HepG2 (cell line): Measurements from ENCODE around the gene CTAG2. TPM values are rescaled to one million over a fixed set of nuclear protein-coding genes. Genes with fewer than 3 reads are reported as not detected.

ENCODE experiments used
- ATAC-seq: fragments of 200-7000 bp; cut with Tn5 transposase; 3 replicates; pipeline ENCODE4 v1.9.1; 2020; ENCODE audit warnings: mild to moderate bottlenecking, moderate library complexity
- BruUV-seq: library from RNA; stranded (reverse); fragments of 400-500 nt; replicated peaks from 2 replicates; lab custom pipeline; 2021; lab: Mats Ljungman, UMichigan
- CTCF ChIA-PET: fragments of 300-600 bp; formaldehyde crosslinking; extraction: SDS; loops from one replicate; lab custom pipeline; 2021; ENCODE audit warnings: low total read pairs, inconsistent platforms, low intra/inter-chr PET ratio; lab: Yijun Ruan, JAX
- POLR2A ChIA-PET: fragments of 350-600 bp; sonication (Branson Sonifier 250); formaldehyde crosslinking; loops from one replicate; lab custom pipeline; 2020; ENCODE audit warnings: antibody characterized with exemption, inconsistent platforms; lab: Yijun Ruan, JAX
- DNase-seq: peaks from one replicate; pipeline ENCODE4 v3.0.0-alpha.2; 2015; ENCODE audit warnings: low spot score
- FAIRE-seq: peaks from 3 replicates; lab custom pipeline; 2011; peaks lifted over from hg19 to GRCh38; lab: Jason Lieb, UNC
- H2AFZ ChIP-seq: one replicate; pipeline ENCODE4 v1.6.1; 2011; ENCODE audit warnings: low read length, inconsistent platforms
- H3K27ac ChIP-seq: fragments of 300-600 bp; 3 replicates; pipeline ENCODE4 v1.8.0; 2011; ENCODE audit warnings: mixed run types, mild to moderate bottlenecking, mixed read lengths, low read length, inconsistent platforms; ENCODE audit not compliant: insufficient read depth; ENCODE audit errors: extremely low read length
- H3K27me3 ChIP-seq, 2 experiments: fragments of 200-600 bp in 1 of 2; 2 replicates in 1 of 2; 3 replicates in 1 of 2; pipeline versions ENCODE4 v1.6.0 to v1.8.0; 2011; ENCODE audit warnings: low read length in 2 of 2, mild to moderate bottlenecking in 2 of 2, moderate library complexity in 2 of 2, inconsistent platforms in 1 of 2; ENCODE audit not compliant: insufficient read depth in 2 of 2, control insufficient read depth in 1 of 2
- H3K36me3 ChIP-seq, 2 experiments: fragments of 200-600 bp in 1 of 2; replicated peaks in 1 of 2; 2 replicates in 1 of 2; 3 replicates in 1 of 2; pipeline versions ENCODE4 v1.5.1 to v1.8.0; 2011; ENCODE audit warnings: low read length in 2 of 2, inconsistent platforms in 1 of 2; ENCODE audit not compliant: insufficient read depth in 2 of 2, control insufficient read depth in 1 of 2
- H3K4me1 ChIP-seq: 2 replicates; pipeline ENCODE4 v1.5.1; 2012; ENCODE audit warnings: low read length, inconsistent platforms; ENCODE audit not compliant: insufficient read depth
- H3K4me2 ChIP-seq: 2 replicates; pipeline ENCODE4 v1.6.0; 2011; ENCODE audit warnings: low read depth, low read length, inconsistent platforms
- H3K4me3 ChIP-seq, 3 experiments: fragments of 200-600 bp in 1 of 3; sonication (generic), shearing (Covaris generic) in 1 of 3; replicated peaks in 1 of 3; 2 replicates each; pipeline ENCODE4 v1.5.1; 2011 to 2016; ENCODE audit warnings: low read length in 3 of 3, inconsistent platforms in 2 of 3, low read depth in 2 of 3, mild to moderate bottlenecking in 2 of 3, control low read depth in 1 of 3, mixed read lengths in 1 of 3; ENCODE audit not compliant: insufficient read depth in 1 of 3
- H3K79me2 ChIP-seq: one replicate; pipeline ENCODE4 v1.6.1; 2011; ENCODE audit warnings: low read length, inconsistent platforms; ENCODE audit not compliant: insufficient read depth
- H3K9ac ChIP-seq: 2 replicates; pipeline ENCODE4 v1.6.0; 2011; ENCODE audit warnings: mild to moderate bottlenecking, low read depth, low read length, inconsistent platforms; ENCODE audit not compliant: insufficient read depth
- H3K9me3 ChIP-seq: 2 replicates; pipeline ENCODE4 v1.5.1; 2012; ENCODE audit warnings: mild to moderate bottlenecking, low read length
- H4K20me1 ChIP-seq: 2 replicates; pipeline ENCODE4 v1.6.0; 2011; ENCODE audit warnings: inconsistent platforms, mild to moderate bottlenecking, low read length, moderate library complexity; ENCODE audit not compliant: insufficient read depth
- AGO2 ChIP-seq: fragments of 200-400 bp; formaldehyde crosslinking; optimal IDR thresholded peaks from 2 replicates; pipeline ENCODE3; 2017; ENCODE audit warnings: mild to moderate bottlenecking, low read depth, low read length, moderate library complexity
- DZIP1 ChIP-seq: sonication (generic); formaldehyde crosslinking; IDR thresholded peaks from 2 replicates; pipeline ENCODE4 v1.5.0; 2020; ENCODE audit warnings: mild to moderate bottlenecking, missing genetic modification reagents
- HMGA1 ChIP-seq: sonication (generic); formaldehyde crosslinking; conservative IDR thresholded peaks from 2 replicates; pipeline ENCODE4 v1.4.0; 2020; ENCODE audit warnings: missing genetic modification reagents
- JUNB ChIP-seq: sonication (generic); formaldehyde crosslinking; IDR thresholded peaks from 2 replicates; pipeline ENCODE4 v1.8.0; 2022; ENCODE audit warnings: missing genetic modification reagents, mild to moderate bottlenecking, borderline replicate concordance
- KLF9 ChIP-seq: IDR thresholded peaks from 2 replicates; pipeline ENCODE4 v1.6.1; 2016; ENCODE audit warnings: low read depth
- NCOA5 ChIP-seq: sonication (generic); formaldehyde crosslinking; IDR thresholded peaks from 2 replicates; pipeline ENCODE4 v1.4.0; 2020; ENCODE audit warnings: missing genetic modification reagents
- NPAS2 ChIP-seq: sonication (generic); formaldehyde crosslinking; IDR thresholded peaks from 2 replicates; pipeline ENCODE4 v1.8.0; 2022; ENCODE audit warnings: mild to moderate bottlenecking, missing genetic modification reagents, borderline replicate concordance
- NR0B2 ChIP-seq: sonication (generic); formaldehyde crosslinking; IDR thresholded peaks from 2 replicates; pipeline ENCODE4 v1.4.0; 2020; ENCODE audit warnings: mild to moderate bottlenecking, missing genetic modification reagents
- PAX8 ChIP-seq: sonication (generic); formaldehyde crosslinking; IDR thresholded peaks from 2 replicates; pipeline ENCODE4 v1.8.0; 2022; ENCODE audit warnings: mild to moderate bottlenecking, missing genetic modification reagents, borderline replicate concordance
- STAT5B ChIP-seq: sonication (generic); formaldehyde crosslinking; IDR thresholded peaks from 2 replicates; pipeline ENCODE4 v1.4.0; 2020; ENCODE audit warnings: missing genetic modification reagents
- ZHX2 ChIP-seq, 2 experiments: sonication (generic) in 1 of 2; formaldehyde crosslinking in 1 of 2; IDR thresholded peaks; 2 replicates each; pipeline versions ENCODE4 v1.6.1 to v1.9.0; 2014 to 2022; ENCODE audit warnings: antibody characterized with exemption in 1 of 2, borderline replicate concordance in 1 of 2, inconsistent platforms in 1 of 2, low read depth in 1 of 2, missing genetic modification reagents in 1 of 2
- ZKSCAN1 ChIP-seq: fragments of 150-350 bp; IDR thresholded peaks from 2 replicates; pipeline ENCODE4 v1.6.1; 2014; ENCODE audit warnings: low read length
- ZNF552 ChIP-seq: sonication (generic); formaldehyde crosslinking; IDR thresholded peaks from 2 replicates; pipeline ENCODE4 v1.9.0; 2022; ENCODE audit warnings: missing genetic modification reagents, mild to moderate bottlenecking, borderline replicate concordance
- ZNF644 ChIP-seq: IDR thresholded peaks from 2 replicates; pipeline ENCODE4 v1.6.1; 2016; ENCODE audit warnings: low read depth
- ZNF768 ChIP-seq: sonication (generic); formaldehyde crosslinking; IDR thresholded peaks from 2 replicates; pipeline ENCODE4 v1.4.0; 2020; ENCODE audit warnings: missing genetic modification reagents
- ZNF879 ChIP-seq: sonication (generic); formaldehyde crosslinking; IDR thresholded peaks from 2 replicates; pipeline ENCODE4 v1.8.1; 2023; ENCODE audit warnings: missing genetic modification reagents
- WGBS: methylation state at CpG from one replicate; pipeline ENCODE4 v1.1.6; 2017; ENCODE audit warnings: low lambda C conversion rate; 5-methylcytosine and 5-hydroxymethylcytosine counted together
- in situ Hi-C: cut with HindIII; loops from 2 replicates; pipeline ENCODE4 v1.10.0; 2017; ENCODE audit warnings: low pct_unique_long_range_greater_than_20kb; ENCODE audit not compliant: extremely low pct_ligation_motif_present
- intact Hi-C: fragments of 100-400 bp; cut with micrococcal nuclease; formaldehyde crosslinking; loops from one replicate; pipeline ENCODE4 v1.10.0; 2022; ENCODE audit not compliant: unreplicated experiment
- polyA plus RNA-seq, 8 experiments: library from polyadenylated mRNA; depleted of rRNA in 3 of 8; stranded (reverse) in 7 of 8; unstranded in 1 of 8; fragments of >200 nt; fragmentation: Illumina TruSeq in 4 of 8; extraction: Trizol in 4 of 8; gene quantifications; 2 replicates each; pipeline versions ENCODE4 v1.2.1 to v1.2.3, GENCODE V29; 2011 to 2016; ENCODE audit warnings: low read depth in 4 of 8, missing spikeins in 1 of 8, mixed read lengths in 1 of 8; ENCODE audit not compliant: insufficient read depth in 1 of 8
- total RNA-seq, 5 experiments: library from RNA; depleted of rRNA; stranded (reverse); fragments of >200 nt; fragmentation: Illumina TruSeq; extraction: Trizol; gene quantifications; 2 replicates each; pipeline ENCODE4 v1.2.3, GENCODE V29; 2016; ENCODE audit warnings: low read depth in 1 of 5

CTAG2 gene
- total and polyA plus RNA-seq, 2 of the 13 experiments (the other 11 are each of a cell fraction or from before 2014, with no cell fraction given) = not detected

GRCh38 chrX:154661899-154662298 lies 8.5 kb upstream of the CTAG2 start:
- Histone ChIP-seq H2AFZ (no peak overlapping the region), H3K9me3 (no peaks in the 10 kb centered on the region), H3K27me3 (no peaks in the 10 kb centered on the region; a peak in 1 of 5 replicates), H3K9ac (no peak overlapping the region), H3K4me2 (no peak overlapping the region), H4K20me1 (no peaks in the 10 kb centered on the region), H3K79me2 (no peaks in the 10 kb centered on the region), H3K36me3 (no peaks in the 10 kb centered on the region), H3K4me3 (no peak overlapping the region), H3K27ac (no peak overlapping the region), H3K4me1 (no peaks in the 10 kb centered on the region)
- intact Hi-C loops (no loop called here), in situ Hi-C loops (no loop called here)
- ATAC-seq (no peak), FAIRE-seq (no peak), DNase-seq (no peak)
- no TSS peak for BruUV-seq
- no peak for TF ChIP-seq ZHX2 (IDR thresholded peaks at IDR 0.05; ENCODE audit: low read depth)
- no peak for TF ChIP-seq ZHX2 (CRISPR knock-in tag; IDR thresholded peaks at IDR 0.05; ENCODE audit: borderline replicate concordance)
- TF ChIP-seq AGO2 = no peak
- no peak for TF ChIP-seq ZKSCAN1
- no peak for TF ChIP-seq HMGA1 (CRISPR knock-in tag)
- TF ChIP-seq ZNF644 (CRISPR knock-in tag) = no peak
- TF ChIP-seq DZIP1 (CRISPR knock-in tag) = no peak
- TF ChIP-seq STAT5B (CRISPR knock-in tag) = no peak
- no peak for TF ChIP-seq ZNF768 (CRISPR knock-in tag)
- TF ChIP-seq NCOA5 (CRISPR knock-in tag) = no peak
- TF ChIP-seq ZNF552 (CRISPR knock-in tag) = no peak
- no peak for TF ChIP-seq PAX8
- TF ChIP-seq NPAS2 (CRISPR knock-in tag) = no peak
- no peak for TF ChIP-seq ZNF879 (CRISPR knock-in tag)
- TF ChIP-seq JUNB (CRISPR knock-in tag) = no peak
- no peak for TF ChIP-seq KLF9 (CRISPR knock-in tag)
- TF ChIP-seq NR0B2 (CRISPR knock-in tag) = no peak
- ChIA-PET POLR2A (no interaction called here), CTCF (no interaction called here)
- WGBS = 53% methylated on average over 5 of the region's 7 CpGs
